GM23338 (cell line): Measurements from ENCODE around the gene IGSF9B.

Experiments used
- CREB1 ChIP-seq: fragments of 250-450 bp; sonication (Bioruptor Pico); IDR thresholded peaks from 2 replicates; pipeline ENCODE4 v1.5.0; 2020; ENCODE audit warnings: low read depth, mild to moderate bottlenecking, moderate library complexity
- CTCF ChIP-seq, 2 experiments: fragments of 200-600 bp in 1 of 2; sonication (generic) in 1 of 2; conservative IDR thresholded peaks; 2 replicates each; pipeline versions ENCODE4 v1.5.1 to v1.6.1; 2016 to 2017; ENCODE audit warnings: antibody characterized with exemption in 2 of 2, low read depth in 2 of 2, mild to moderate bottlenecking in 2 of 2, moderate library complexity in 1 of 2
- ETS1 ChIP-seq: IDR thresholded peaks from 2 replicates; pipeline ENCODE4 v1.6.1; 2016; ENCODE audit warnings: antibody characterized with exemption
- EZH2 ChIP-seq: fragments of 200-600 bp; sonication (generic); IDR thresholded peaks from one replicate; pipeline ENCODE4 v1.8.0; 2017; ENCODE audit warnings: antibody characterized with exemption, mild to moderate bottlenecking, low read depth; ENCODE audit not compliant: unreplicated experiment
- EZH2phosphoT487 ChIP-seq: fragments of 200-600 bp; sonication (generic); IDR thresholded peaks from one replicate; pipeline ENCODE4 v1.8.1; 2018; ENCODE audit warnings: antibody characterized with exemption; ENCODE audit not compliant: unreplicated experiment
- JUNB ChIP-seq: IDR thresholded peaks from one replicate; pipeline ENCODE4 v1.6.1; 2016; ENCODE audit warnings: antibody characterized with exemption; ENCODE audit not compliant: unreplicated experiment
- NANOG ChIP-seq: IDR thresholded peaks from 2 replicates; pipeline ENCODE4 v1.6.1; 2016; ENCODE audit warnings: antibody characterized with exemption, borderline replicate concordance
- POLR2AphosphoS5 ChIP-seq: IDR thresholded peaks from 2 replicates; pipeline ENCODE4 v1.6.1; 2016; ENCODE audit warnings: antibody characterized with exemption, low read depth
- REST ChIP-seq: IDR thresholded peaks from one replicate; pipeline ENCODE4 v1.6.1; 2018; ENCODE audit warnings: antibody characterized with exemption; ENCODE audit not compliant: unreplicated experiment
- STAT1 ChIP-seq: IDR thresholded peaks from one replicate; pipeline ENCODE4 v1.6.1; 2016; ENCODE audit warnings: antibody characterized with exemption; ENCODE audit not compliant: unreplicated experiment
- ZNF114 ChIP-seq: fragments of 250-450 bp; sonication (Bioruptor Pico); IDR thresholded peaks from 2 replicates; pipeline ENCODE4 v1.5.0; 2020; ENCODE audit warnings: mild to moderate bottlenecking, moderate library complexity
- ZNF331 ChIP-seq: fragments of 250-450 bp; sonication (Bioruptor Pico); IDR thresholded peaks from 2 replicates; pipeline ENCODE4 v1.5.0; 2020; ENCODE audit warnings: low read depth, mild to moderate bottlenecking, moderate library complexity

DNA sequence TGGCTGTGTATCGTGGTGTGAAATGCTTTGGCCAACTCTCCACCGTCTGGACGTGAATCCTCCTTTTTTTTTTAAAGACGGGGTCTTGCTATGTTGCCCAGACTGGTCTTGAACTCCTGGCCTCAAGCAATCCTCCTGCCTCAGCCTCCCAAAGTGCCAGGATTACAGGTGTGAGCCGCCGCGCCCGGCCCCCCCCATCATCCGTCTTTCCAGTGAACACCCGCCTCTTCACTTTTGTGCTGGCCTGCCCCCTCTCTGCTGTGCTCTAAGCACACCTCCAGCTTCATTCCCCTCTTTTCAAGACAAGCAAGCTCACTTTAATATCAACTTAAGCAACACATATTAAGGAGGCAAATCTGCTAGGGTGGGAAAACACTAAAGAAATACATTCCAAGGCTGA, 35.3 kb downstream of the IGSF9B start:
- no peak for TF ChIP-seq EZH2
- no peak for TF ChIP-seq CTCF (conservative IDR thresholded peaks at IDR 0.05; ENCODE audit: low read depth in 2 of 2)
- TF ChIP-seq EZH2phosphoT487: no peak
- no peak for TF ChIP-seq REST
- no peak for TF ChIP-seq ZNF114 (CRISPR knock-in tag)
- TF ChIP-seq ZNF331: no peak
- TF ChIP-seq POLR2AphosphoS5: no peak
- TF ChIP-seq NANOG: no peak
- no peak for TF ChIP-seq ETS1
- no peak for TF ChIP-seq CREB1 (CRISPR knock-in tag)
- TF ChIP-seq JUNB: no peak
- no peak for TF ChIP-seq STAT1
